Right cardiac atrium (tissue), 5 donors: ENCODE results near the gene SLC25A20. TPM values are rescaled to one million over a fixed set of nuclear protein-coding genes. Genes with fewer than 3 reads are reported as not detected.

Experiments
- ATAC-seq, 2 donors: fragments of 200-7000 bp; cut with Tn5 transposase; one replicate each; pipeline versions ENCODE4 v1.8.0 to v1.9.1; 2020; ENCODE audit warnings: moderate library complexity in 2 of 2, mild to moderate bottlenecking in 1 of 2
- DNase-seq, 3 donors: peaks; one replicate each; pipeline ENCODE4 v3.0.0-alpha.2; 2020
- H3K27ac ChIP-seq: one replicate; pipeline ENCODE4 v1.5.1; 2013; ENCODE audit warnings: mild to moderate bottlenecking, low read length, control low read depth, moderate library complexity
- H3K27me3 ChIP-seq: one replicate; pipeline ENCODE4 v1.6.1; 2013; ENCODE audit not compliant: control insufficient read depth, insufficient read depth
- H3K4me1 ChIP-seq: one replicate; pipeline ENCODE4 v1.6.1; 2013; ENCODE audit warnings: low read length; ENCODE audit not compliant: control insufficient read depth, insufficient read depth
- H3K4me3 ChIP-seq: one replicate; pipeline ENCODE4 v1.5.1; 2013; ENCODE audit warnings: low read length, control low read depth
- H3K9me3 ChIP-seq: one replicate; pipeline ENCODE4 v1.6.1; 2013; ENCODE audit warnings: low read length; ENCODE audit not compliant: control insufficient read depth
- WGBS: extraction: QIAGEN DNeasy Blood & Tissue Kit; methylation state at CpG from one replicate; pipeline ENCODE4 v1.1.7; 2013; 5-methylcytosine and 5-hydroxymethylcytosine counted together
- intact Hi-C, 4 donors: fragments of 100-400 bp; cut with DNase I; formaldehyde crosslinking; loops; one replicate each; pipeline versions ENCODE4 v1.11.0 to v1.14.0; 2022 to 2023
- long read RNA-seq, 4 donors: library from polyadenylated mRNA; unstranded; transcript quantifications; one replicate each; pipeline ENCODE4 v2.0.0, GENCODE V29; 2020 to 2021
- polyA plus RNA-seq: library from polyadenylated mRNA; stranded (reverse); fragments of 200-250 nt; gene quantifications from one replicate; pipeline ENCODE4 v1.2.3, GENCODE V29; 2013
- total RNA-seq, 4 donors: library from RNA; stranded (reverse); fragmentation: NEBNext Ultra II Directional; extraction: Animal tissue kit (Norgen Biotek cat#: 25700); gene quantifications; one replicate each; pipeline ENCODE4 v1.2.1, GENCODE V29; 2021
- donor health status: healthy with polysubstance abuse.
- donor health status: DM: no; HTN: yes; CAD: no.
- donor health status: DM: no; HTN: no; CAD: no.
- donor health status: DM: no; HTN: yes; CAD: no; lungs with severe emphysema.
- donor health status: DM: yes; HTN: yes; CAD: no.

The SLC25A20 gene, protein sequence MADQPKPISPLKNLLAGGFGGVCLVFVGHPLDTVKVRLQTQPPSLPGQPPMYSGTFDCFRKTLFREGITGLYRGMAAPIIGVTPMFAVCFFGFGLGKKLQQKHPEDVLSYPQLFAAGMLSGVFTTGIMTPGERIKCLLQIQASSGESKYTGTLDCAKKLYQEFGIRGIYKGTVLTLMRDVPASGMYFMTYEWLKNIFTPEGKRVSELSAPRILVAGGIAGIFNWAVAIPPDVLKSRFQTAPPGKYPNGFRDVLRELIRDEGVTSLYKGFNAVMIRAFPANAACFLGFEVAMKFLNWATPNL
- total RNA-seq (10 to 100 TPM; 43.6 to 48.2 (median 45.1) TPM), polyA plus RNA-seq (57.7 TPM)
- long read RNA-seq, donor 1, transcript SLC25A20-201 (9 exons, 1,879 nt): major isoform, 133 of 148 reads
- long read RNA-seq, donor 1, partial matches to known transcripts: 1 of 148 reads
- long read RNA-seq, donor 1, other reads (novel, unspliced or antisense): 13 of 148 reads
- long read RNA-seq, donor 2, transcript SLC25A20-201 (9 exons, 1,879 nt): major isoform, 49 of 55 reads
- long read RNA-seq, donor 2, partial matches to known transcripts: 2 of 55 reads
- long read RNA-seq, donor 2, other reads (novel, unspliced or antisense): 4 of 55 reads
- long read RNA-seq, donor 3, transcript SLC25A20-201 (9 exons, 1,879 nt): major isoform, 492 of 536 reads
- long read RNA-seq, donor 3, partial matches to known transcripts: 1 of 536 reads
- long read RNA-seq, donor 3, other reads (novel, unspliced or antisense): 42 of 536 reads
- long read RNA-seq, donor 4, transcript SLC25A20-201 (9 exons, 1,879 nt): major isoform, 57 of 61 reads
- long read RNA-seq, donor 4, partial matches to known transcripts: 0 of 61 reads
- long read RNA-seq, donor 4, other reads (novel, unspliced or antisense): 4 of 61 reads

DNA sequence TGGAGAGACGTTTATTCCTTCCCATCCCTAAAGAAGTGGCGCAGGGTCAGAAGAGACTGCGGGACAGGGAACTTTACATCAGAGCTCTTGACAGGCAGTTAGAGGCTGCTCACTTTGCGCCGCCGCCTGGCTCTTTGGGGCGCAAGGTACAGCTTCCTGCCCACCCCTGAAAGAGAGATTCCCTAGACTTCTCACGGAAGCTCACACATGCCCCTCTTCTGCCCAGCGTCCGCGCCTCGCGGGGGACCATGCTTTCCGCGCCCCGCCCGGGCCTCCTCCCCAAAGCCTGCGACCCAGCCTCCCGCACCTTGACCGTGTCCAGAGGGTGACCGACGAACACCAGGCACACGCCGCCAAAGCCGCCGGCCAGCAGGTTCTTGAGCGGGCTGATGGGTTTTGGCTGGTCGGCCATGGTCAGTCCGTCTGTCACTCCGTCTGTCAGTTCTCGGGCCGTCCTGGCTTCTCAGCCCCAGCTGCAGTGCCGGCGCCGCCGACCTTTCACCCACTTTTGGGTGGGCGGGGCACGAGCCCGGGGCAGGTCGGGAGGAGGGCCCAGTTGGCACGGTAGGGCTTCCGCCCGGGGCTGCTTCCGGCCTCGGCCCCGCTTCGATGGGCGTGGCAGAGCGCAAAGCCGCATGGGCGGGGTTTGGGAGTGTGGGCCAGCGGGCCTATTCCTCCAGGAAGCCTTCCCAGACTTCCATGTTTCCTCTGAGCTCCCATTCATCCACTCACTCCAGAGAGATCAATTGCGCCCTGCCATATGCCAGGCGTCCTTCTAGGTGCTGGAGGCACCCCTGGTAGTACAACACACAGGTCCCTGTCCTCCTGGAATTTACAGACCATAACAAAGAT lies at the start of gene SLC25A20:
SLC25A20 (minus strand) TSS at position 500 of the 852 bp plus-strand sequence; CDS start at position 412, 88 bp downstream.
- intact Hi-C loops: no loop called here
- Histone ChIP-seq H3K9me3 (no peaks in the 10 kb centered on the region), H3K27ac (peak within 1 kb of the TSS; percentile 48), H3K4me1 (peaks cover 7% of the 10 kb centered on the region), H3K4me3 (peak within 1 kb of the TSS; percentile 48), H3K27me3 (no peaks in the 10 kb centered on the region)
- WGBS: 3% methylated on average over 54 of the region's 54 CpGs
- ATAC-seq (peak; percentile 98 to 99), DNase-seq (peak; percentile 95 to 98 (median 97))

DNA sequence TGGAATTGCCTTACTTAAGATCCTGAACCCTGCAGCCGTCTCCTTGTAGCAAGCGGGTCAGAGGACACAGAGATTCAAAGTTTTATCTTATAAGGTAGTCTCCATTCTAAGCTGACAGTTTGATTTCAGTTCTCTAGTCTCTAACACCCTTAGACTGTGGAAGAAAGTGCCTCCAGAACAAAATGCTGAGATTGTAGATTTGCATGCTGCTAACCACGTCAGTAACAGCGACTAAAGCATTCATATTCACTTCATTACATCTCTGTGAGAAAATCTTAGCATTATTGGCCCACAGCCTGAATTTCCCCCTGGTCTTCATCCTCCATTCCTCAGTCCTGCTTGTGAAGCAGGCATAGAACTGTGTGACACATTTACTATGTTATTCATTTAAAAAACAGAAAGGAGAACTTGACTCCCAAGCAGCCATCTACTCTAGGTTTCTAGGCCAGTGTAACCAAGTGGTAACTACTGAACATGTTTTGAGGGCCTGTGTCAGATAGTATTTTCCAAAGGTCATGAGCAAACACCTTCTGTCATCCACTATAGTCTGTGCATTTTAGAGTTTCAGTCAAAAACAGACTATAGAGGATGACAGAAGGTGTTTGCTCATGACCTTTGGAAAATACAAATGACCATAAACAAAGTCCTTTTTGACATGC lies 47.3 kb upstream of the SLC25A20 start:
- intact Hi-C loops: no loop called here
- 76% methylated on average over 4 of the region's 4 CpGs for WGBS
- Histone ChIP-seq H3K4me1 (peaks cover 2% of the 10 kb centered on the region), H3K4me3 (no peak overlapping the region), H3K9me3 (no peaks in the 10 kb centered on the region), H3K27me3 (no peaks in the 10 kb centered on the region), H3K27ac (peak overlapping the region; percentile 26)
- no peak for ATAC-seq
- no peak for DNase-seq

DNA sequence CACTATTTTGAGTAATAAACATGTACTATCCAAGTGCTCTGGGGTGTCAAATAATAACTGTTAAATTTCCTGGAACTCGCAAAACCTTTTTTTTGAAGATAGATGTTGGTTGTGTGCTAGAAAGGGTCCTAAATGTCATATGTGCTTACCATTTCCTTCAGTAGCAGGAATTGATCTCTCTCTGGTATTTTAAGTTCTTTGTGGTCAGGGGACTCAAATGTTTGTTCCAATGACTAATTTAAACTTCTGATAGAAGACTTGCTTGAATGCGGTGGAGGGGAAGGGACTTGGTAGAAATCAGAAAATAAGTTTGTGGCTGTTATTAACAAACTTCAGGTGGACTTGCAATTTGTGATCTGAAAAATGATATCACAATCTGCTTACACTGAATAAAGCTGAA lies 46.8 kb upstream of the SLC25A20 start:
- H3K27me3 ChIP-seq: no peaks in the 10 kb centered on the region
- ATAC-seq (no peak), DNase-seq (no peak)
- peaks cover 2% of the 10 kb centered on the region for H3K4me1 ChIP-seq
- no peaks in the 10 kb centered on the region for H3K9me3 ChIP-seq
- no peak overlapping the region for H3K4me3 ChIP-seq
- H3K27ac ChIP-seq: peak overlapping the region; percentile 26
- intact Hi-C loops: no loop called here
- WGBS: 85% methylated on average over 2 of the region's 2 CpGs

DNA sequence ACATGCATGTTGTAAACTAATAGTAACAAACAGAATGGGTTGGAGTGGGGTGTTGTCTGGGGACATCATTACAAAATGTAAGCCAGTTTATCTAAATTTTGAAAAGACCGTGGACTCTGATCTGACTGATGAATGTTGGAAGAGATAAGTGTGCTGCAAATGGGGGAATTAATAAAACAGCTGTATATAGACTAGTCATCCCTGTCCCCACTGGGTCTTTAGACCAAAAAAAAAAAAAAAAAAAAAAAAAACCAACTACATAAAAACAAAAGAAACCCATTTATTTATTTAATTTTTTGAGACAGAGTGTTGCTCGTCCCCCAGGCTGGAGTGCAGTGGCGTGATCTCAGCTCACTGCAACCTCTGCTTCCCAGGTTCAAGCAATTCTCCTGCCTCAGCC lies 40.0 kb upstream of the SLC25A20 start:
- H3K9me3 ChIP-seq: no peaks in the 10 kb centered on the region
- intact Hi-C loops: no loop called here
- H3K27ac ChIP-seq: no peak overlapping the region
- DNase-seq: no peak
- H3K4me1 ChIP-seq: no peaks in the 10 kb centered on the region
- no peaks in the 10 kb centered on the region for H3K27me3 ChIP-seq
- H3K4me3 ChIP-seq: no peak overlapping the region
- ATAC-seq: no peak
- 93% methylated on average over 3 of the region's 3 CpGs for WGBS

DNA sequence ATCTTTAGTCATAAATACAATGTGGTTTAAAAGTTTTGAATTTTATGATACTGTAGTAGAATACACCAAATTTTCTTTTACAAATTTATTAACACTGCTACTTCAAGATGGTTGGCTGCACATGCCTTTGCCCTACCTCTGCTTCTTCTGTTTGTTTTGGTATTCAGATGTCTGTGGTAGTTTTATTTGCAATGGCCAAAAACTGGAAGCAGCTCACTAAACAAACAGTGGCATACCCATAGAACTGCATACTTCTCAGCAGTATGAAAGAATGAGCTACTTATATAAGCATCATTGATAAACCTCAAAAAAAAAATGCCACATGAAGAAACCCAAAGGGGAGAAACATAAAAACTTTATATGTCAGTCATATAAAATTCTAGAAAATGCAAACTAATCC lies 39.5 kb upstream of the SLC25A20 start:
- no peak for DNase-seq
- Histone ChIP-seq H3K27ac (no peak overlapping the region), H3K27me3 (no peaks in the 10 kb centered on the region), H3K4me1 (no peaks in the 10 kb centered on the region), H3K4me3 (no peak overlapping the region), H3K9me3 (no peaks in the 10 kb centered on the region)
- ATAC-seq: no peak
- intact Hi-C loops: no loop called here

DNA sequence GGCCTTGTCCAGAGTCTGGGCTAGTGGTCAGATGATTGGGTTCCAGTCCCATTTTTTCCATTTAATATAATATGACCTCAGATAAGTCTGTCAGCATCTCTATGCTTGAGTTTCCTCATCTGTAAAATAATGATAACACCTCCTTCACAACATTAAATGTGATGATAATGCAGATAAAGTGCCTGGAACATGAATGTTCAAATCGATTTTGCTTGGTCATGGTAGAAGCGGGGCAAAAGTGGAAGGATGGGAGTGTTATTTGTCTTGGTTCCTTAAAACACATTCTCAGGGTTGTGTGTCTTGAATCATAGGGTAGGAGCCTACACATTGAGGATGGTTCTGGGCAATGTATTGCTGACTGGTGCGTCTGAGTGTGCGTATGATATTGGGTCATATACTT lies 36.8 kb upstream of the SLC25A20 start:
- no peak for ATAC-seq
- no peaks in the 10 kb centered on the region for H3K4me1 ChIP-seq
- 88% methylated on average over 4 of the region's 4 CpGs for WGBS
- intact Hi-C loops: no loop called here
- peak overlapping the region; percentile 26 for H3K4me3 ChIP-seq
- peak overlapping the region; percentile 42 for H3K27ac ChIP-seq
- H3K27me3 ChIP-seq: no peaks in the 10 kb centered on the region
- no peak for DNase-seq
- H3K9me3 ChIP-seq: no peaks in the 10 kb centered on the region

DNA sequence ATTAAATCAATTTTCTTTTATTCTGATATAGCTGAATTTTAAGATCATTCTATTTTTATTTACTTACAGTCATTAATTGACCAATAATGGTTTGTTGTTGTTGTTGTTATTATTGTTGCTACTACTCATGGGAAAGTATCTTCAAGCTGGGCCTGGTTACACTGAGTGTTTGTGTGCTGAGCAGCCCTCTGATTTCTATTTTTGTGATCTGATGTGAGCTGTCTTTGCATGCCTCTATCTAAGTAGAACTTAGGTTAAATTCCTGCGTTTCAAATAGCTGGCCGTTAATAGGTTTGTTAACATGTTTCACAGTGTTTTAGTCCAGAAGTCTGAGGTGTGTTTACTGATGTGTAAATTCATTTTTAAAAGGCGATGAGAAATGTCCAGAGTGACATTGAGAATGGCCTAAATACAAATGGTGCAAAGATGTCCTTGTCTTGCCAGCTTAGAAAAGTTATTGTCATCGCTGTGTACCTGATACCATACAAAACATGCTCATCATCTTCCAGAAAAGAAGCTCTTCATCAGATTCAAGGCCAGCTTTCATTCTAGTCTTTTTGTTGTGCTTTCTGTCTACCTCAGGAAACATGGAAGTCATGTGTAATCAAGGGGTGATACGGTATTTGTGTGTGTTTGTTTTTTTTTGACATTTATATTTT lies 35.8 kb upstream of the SLC25A20 start:
- intact Hi-C loops: no loop called here
- ATAC-seq: peak; percentile 57 to 76
- no peak overlapping the region for H3K4me3 ChIP-seq
- H3K27me3 ChIP-seq: no peaks in the 10 kb centered on the region
- WGBS: 69% methylated on average over 5 of the region's 5 CpGs
- no peaks in the 10 kb centered on the region for H3K9me3 ChIP-seq
- H3K27ac ChIP-seq: no peak overlapping the region
- no peaks in the 10 kb centered on the region for H3K4me1 ChIP-seq
- no peak for DNase-seq

DNA sequence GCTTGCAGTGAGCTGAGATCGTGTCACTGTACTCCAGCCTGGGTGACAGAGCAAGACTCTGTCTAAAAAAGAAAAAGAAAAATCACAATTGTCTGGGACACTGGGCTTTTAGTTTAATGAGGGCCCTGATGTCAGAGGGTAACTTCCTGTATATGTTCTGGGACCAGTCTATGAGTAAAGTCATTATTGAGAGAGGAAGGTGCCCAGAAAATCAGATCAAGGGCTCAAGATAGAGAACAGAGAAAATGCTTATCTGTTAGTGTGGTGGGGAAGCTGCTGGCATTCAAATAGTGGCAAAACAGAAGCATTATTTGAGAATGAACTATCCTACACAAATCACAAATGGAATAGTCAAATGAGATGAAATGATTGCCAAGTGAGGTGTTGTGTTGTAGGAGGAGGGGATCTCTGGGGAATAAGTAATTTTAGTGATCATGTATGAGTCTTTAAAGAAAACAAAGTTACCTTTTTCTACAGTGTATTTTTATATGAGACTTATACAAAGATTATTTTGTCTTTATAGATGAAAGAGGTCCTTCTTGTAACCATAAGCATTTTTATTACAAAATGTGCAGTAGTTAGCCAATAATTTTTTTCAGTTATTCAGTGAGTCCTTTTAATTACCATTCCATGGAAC lies 33.4 kb upstream of the SLC25A20 start:
- ATAC-seq (no peak), DNase-seq (peak in 1 of 3 donors; percentile 19)
- 50% methylated on average over 1 of the region's 1 CpG for WGBS
- H3K27ac ChIP-seq: peak overlapping the region; percentile 25
- H3K4me1 ChIP-seq: peaks cover 4% of the 10 kb centered on the region
- intact Hi-C loops: no loop called here
- H3K27me3 ChIP-seq: no peaks in the 10 kb centered on the region
- H3K9me3 ChIP-seq: no peaks in the 10 kb centered on the region
- H3K4me3 ChIP-seq: no peak overlapping the region

DNA sequence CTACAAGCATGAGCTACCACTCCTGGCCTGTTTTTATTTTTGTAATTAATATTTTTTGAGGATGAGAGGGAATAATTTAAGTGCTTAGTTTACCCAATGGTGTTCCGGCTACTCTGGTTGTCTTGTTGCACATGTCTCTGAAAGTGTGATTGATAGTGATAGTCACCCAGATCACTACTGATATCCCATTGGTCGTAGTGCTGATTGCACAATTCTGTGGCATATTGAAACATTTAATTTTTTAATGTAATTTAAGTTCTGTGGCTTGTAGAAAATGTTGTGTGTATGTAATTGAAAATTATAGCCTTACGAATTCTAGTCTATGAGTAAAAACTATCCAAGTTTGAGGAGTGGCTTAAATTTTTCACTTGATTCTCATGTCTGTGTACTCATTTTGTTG lies 31.9 kb upstream of the SLC25A20 start:
- no peak overlapping the region for H3K27ac ChIP-seq
- H3K4me1 ChIP-seq: peaks cover 4% of the 10 kb centered on the region
- 86% methylated on average over 3 of the region's 3 CpGs for WGBS
- DNase-seq (no peak), ATAC-seq (no peak)
- no peaks in the 10 kb centered on the region for H3K27me3 ChIP-seq
- H3K4me3 ChIP-seq: no peak overlapping the region
- intact Hi-C loops: no loop called here
- no peaks in the 10 kb centered on the region for H3K9me3 ChIP-seq
